Vagina (tissue), 2 donors: ENCODE results near the gene LONP2. TPM values are rescaled to one million over a fixed set of nuclear protein-coding genes. Genes with fewer than 3 reads are reported as not detected.

Experiments used
- DNase-seq, 2 donors: peaks; one replicate each; pipeline ENCODE4 v3.0.0-alpha.2; 2017; ENCODE audit errors: extremely low spot score in 2 of 2
- H3K27ac ChIP-seq: fragments of 200-600 bp; sonication (generic); one replicate; pipeline ENCODE4 v1.5.1; 2019
- H3K27me3 ChIP-seq: fragments of 200-600 bp; sonication (generic); one replicate; pipeline ENCODE4 v1.5.1; 2019
- H3K36me3 ChIP-seq, 2 donors: fragments of 200-600 bp; sonication (generic); one replicate each; pipeline ENCODE4 v1.5.1; 2017 to 2019
- H3K4me1 ChIP-seq: fragments of 200-600 bp; sonication (generic); one replicate; pipeline ENCODE4 v1.5.1; 2019
- H3K4me3 ChIP-seq, 2 donors: fragments of 200-600 bp; sonication (generic); 1 replicate in 1 of 2; 2 replicates in 1 of 2; pipeline ENCODE4 v1.5.1; 2016 to 2019
- H3K9me3 ChIP-seq: fragments of 200-600 bp; sonication (generic); one replicate; pipeline ENCODE4 v1.5.1; 2019
- CTCF ChIP-seq, 3 experiments: fragments of 450-650 bp in 2 of 3; fragments of 200-600 bp in 1 of 3; sonication (generic) in 1 of 3; IDR thresholded peaks; one replicate each; pipeline ENCODE4 v1.5.1; 2017 to 2019; ENCODE audit warnings: antibody characterized with exemption in 3 of 3, mild to moderate bottlenecking in 2 of 3, moderate library complexity in 2 of 3
- POLR2A ChIP-seq, 2 donors: fragments of 450-650 bp; IDR thresholded peaks; one replicate each; pipeline ENCODE4 v1.6.1; 2017; ENCODE audit warnings: antibody characterized with exemption in 2 of 2, mild to moderate bottlenecking in 2 of 2, moderate library complexity in 2 of 2
- POLR2AphosphoS5 ChIP-seq, 2 donors: sonication (generic); formaldehyde crosslinking; IDR thresholded peaks; one replicate each; pipeline ENCODE4 v1.9.0; 2017; ENCODE audit warnings: antibody characterized with exemption in 2 of 2, mild to moderate bottlenecking in 2 of 2, low read depth in 1 of 2; ENCODE audit not compliant: insufficient read depth in 1 of 2
- intact Hi-C: fragments of 100-400 bp; cut with DNase I; formaldehyde crosslinking; loops from one replicate; pipeline ENCODE4 v1.15.1; 2023
- total RNA-seq: library from RNA; depleted of rRNA; stranded (reverse); fragments of >200 nt; gene quantifications from one replicate; pipeline ENCODE4 v1.2.3, GENCODE V29; 2016

Gene LONP2
- total RNA-seq, 1 donor from 2014 or later: 40.3 TPM

GRCh38 chr16:48247311-48247710 is 3.2 kb downstream of the LONP2 start, which contains the start of gene ABCC11:
Gene ABCC11, minus strand, starts transcription at chr16:48247539. Its CDS starts 15,618 bp downstream, at chr16:48231921.
- no peaks in the 10 kb centered on the region for H3K27me3 ChIP-seq
- no peak within 1 kb of the TSS for H3K4me3 ChIP-seq
- DNase-seq: no peak
- H3K36me3 ChIP-seq: no peaks in the 10 kb centered on the region
- intact Hi-C loops: loop anchor here (10.0 kb wide), 1 partner anchor 367 kb away; the partner anchor contains the start of gene N4BP1
- H3K9me3 ChIP-seq: no peaks in the 10 kb centered on the region
- TF ChIP-seq POLR2AphosphoS5 (IDR thresholded peaks at IDR 0.05; ENCODE audit: insufficient read depth in 1 of 2, low read depth in 1 of 2) (no peak), CTCF (IDR thresholded peaks at IDR 0.05) (no peak), POLR2A (IDR thresholded peaks at IDR 0.05) (no peak)
- H3K4me1 ChIP-seq: peaks cover 46% of the 10 kb centered on the region
- H3K27ac ChIP-seq: no peak within 1 kb of the TSS

- no peaks in the 10 kb centered on the region for H3K9me3 ChIP-seq
- peaks cover 37% of the 10 kb centered on the region for H3K4me1 ChIP-seq
- no peak for TF ChIP-seq POLR2AphosphoS5 (IDR thresholded peaks at IDR 0.05; ENCODE audit: insufficient read depth in 1 of 2, low read depth in 1 of 2)
- TF ChIP-seq POLR2A (IDR thresholded peaks at IDR 0.05): no peak
- no peak for TF ChIP-seq CTCF (IDR thresholded peaks at IDR 0.05)
- H3K27ac ChIP-seq: no peak overlapping the region
- intact Hi-C loops: no loop called here
- H3K4me3 ChIP-seq: no peak overlapping the region
- H3K36me3 ChIP-seq: peaks cover 0 to 21% of the 10 kb centered on the region in 2 donors
- H3K27me3 ChIP-seq: no peaks in the 10 kb centered on the region
- DNase-seq: no peak
Measured at GRCh38 chr16:48250520-48251278, 6.6 kb downstream of the LONP2 start.

- Histone ChIP-seq H3K9me3 (no peaks in the 10 kb centered on the region), H3K27me3 (no peaks in the 10 kb centered on the region), H3K4me1 (peaks cover 24% of the 10 kb centered on the region), H3K27ac (no peak overlapping the region), H3K36me3 (peaks cover 0 to 21% of the 10 kb centered on the region in 2 donors), H3K4me3 (no peak overlapping the region)
- DNase-seq: no peak
- TF ChIP-seq CTCF (IDR thresholded peaks at IDR 0.05) (no peak), POLR2AphosphoS5 (IDR thresholded peaks at IDR 0.05; ENCODE audit: insufficient read depth in 1 of 2, low read depth in 1 of 2) (no peak), POLR2A (IDR thresholded peaks at IDR 0.05) (no peak)
- intact Hi-C loops: no loop called here
Measured at GRCh38 chr16:48252013-48252412, 7.9 kb downstream of the LONP2 start.

- DNase-seq: no peak
- TF ChIP-seq POLR2AphosphoS5 (IDR thresholded peaks at IDR 0.05; ENCODE audit: insufficient read depth in 1 of 2, low read depth in 1 of 2): no peak
- no peak for TF ChIP-seq CTCF (IDR thresholded peaks at IDR 0.05)
- TF ChIP-seq POLR2A (IDR thresholded peaks at IDR 0.05): no peak
- Histone ChIP-seq H3K36me3 (peaks cover 1 to 52% of the 10 kb centered on the region in 2 donors), H3K9me3 (no peaks in the 10 kb centered on the region), H3K4me3 (no peak overlapping the region), H3K27ac (no peak overlapping the region), H3K4me1 (no peaks in the 10 kb centered on the region), H3K27me3 (no peaks in the 10 kb centered on the region)
- intact Hi-C loops: no loop called here
Measured at GRCh38 chr16:48256579-48257177, 12.6 kb downstream of the LONP2 start.

GRCh38 chr16:48261569-48261968 is 17.5 kb downstream of the LONP2 start:
- H3K27me3 ChIP-seq: no peaks in the 10 kb centered on the region
- H3K4me1 ChIP-seq: no peaks in the 10 kb centered on the region
- no peak overlapping the region for H3K4me3 ChIP-seq
- intact Hi-C loops: no loop called here
- TF ChIP-seq CTCF (IDR thresholded peaks at IDR 0.05) (no peak), POLR2AphosphoS5 (IDR thresholded peaks at IDR 0.05; ENCODE audit: insufficient read depth in 1 of 2, low read depth in 1 of 2) (no peak), POLR2A (IDR thresholded peaks at IDR 0.05) (no peak)
- no peak for DNase-seq
- H3K9me3 ChIP-seq: no peaks in the 10 kb centered on the region
- no peak overlapping the region for H3K27ac ChIP-seq
- peaks cover 4 to 62% of the 10 kb centered on the region in 2 donors for H3K36me3 ChIP-seq
